ENCODE measurements around the gene SMG6. TPM values are rescaled to one million over a fixed set of nuclear protein-coding genes. Genes with fewer than 3 reads are reported as not detected.

Gene SMG6
- total and polyA plus RNA-seq, 2 of the 4 experiments (the other 2 are of a cell fraction), result 16.3 to 30.3 TPM

DNA sequence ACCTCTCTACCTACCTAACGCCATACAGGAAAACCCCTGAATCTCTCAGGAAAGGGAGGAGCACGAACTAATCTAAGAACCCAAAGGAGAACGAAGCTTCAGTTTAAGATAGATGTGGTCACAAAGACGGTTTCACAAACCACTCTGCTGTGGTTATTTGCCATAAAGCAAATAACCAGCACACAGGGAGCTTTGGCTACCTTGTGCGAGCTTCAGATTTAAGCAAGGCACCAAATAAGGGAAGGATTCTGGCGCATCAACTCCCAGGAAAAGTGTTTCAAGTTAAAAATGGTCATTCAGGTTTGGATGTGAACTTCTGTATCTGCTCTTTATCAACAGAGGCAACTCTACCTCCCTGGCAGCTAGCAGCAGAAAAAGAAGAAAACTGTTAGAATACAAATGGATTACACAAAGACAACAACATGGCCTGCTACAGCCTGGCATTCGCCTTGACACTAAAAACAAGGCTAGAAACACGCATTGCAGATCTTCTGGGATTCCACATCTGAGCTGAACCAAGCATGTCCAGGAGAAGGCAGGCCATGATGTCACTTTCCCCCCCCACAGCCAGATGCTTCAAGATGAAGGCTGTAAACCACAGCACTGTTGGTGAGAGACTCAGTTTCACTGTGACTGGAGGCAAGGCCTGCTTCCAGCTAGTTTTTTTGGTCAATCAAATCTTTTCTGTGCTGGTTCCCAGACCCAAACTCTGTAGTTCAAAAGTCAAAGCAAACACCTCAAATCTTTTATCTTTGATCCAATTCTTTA lies 43.6 kb downstream of the SMG6 start:
- peak overlapping the region; percentile 35 for H3K14ac ChIP-seq (replicated peaks; ENCODE audit: low read depth, low read length)
- dilution Hi-C loops (cut with HindIII; ENCODE audit: low sequenced_read_pairs, unreplicated experiment) (no loop called here), in situ Hi-C loops (cut with MboI; ENCODE audit: low sequenced_read_pairs) (no loop called here), intact Hi-C loops (cut with micrococcal nuclease) (no loop called here)
- H3K4me2 ChIP-seq (ENCODE audit: low read depth, low read length), result no peak overlapping the region
- no peak overlapping the region for H3K18ac ChIP-seq (ENCODE audit: low read depth, low read length)
- peak overlapping the region; percentile 64 for H3K4ac ChIP-seq (ENCODE audit: low read depth, low read length)
- CTCF ChIA-PET, result interaction anchor here (1.1 to 1.3 kb wide), 2 partner anchors 15 to 165 kb away, joined by 3 read pairs; no protein-coding TSS in a partner anchor
- BruUV-seq (replicated peaks), result no TSS peak
- H3K4me1 ChIP-seq (ENCODE audit: control insufficient read depth, insufficient read depth, low read length), result peaks cover 10% of the 10 kb centered on the region
- no peak overlapping the region for H3K56ac ChIP-seq (ENCODE audit: extremely low read depth, insufficient read depth, low read length)
- peaks cover 10% of the 10 kb centered on the region for H3K9me1 ChIP-seq (ENCODE audit: insufficient read depth, low read length)
- peak overlapping the region; percentile 43; the same call in 1 of the 2 replicates for H2AK5ac ChIP-seq (ENCODE audit: low read depth, low read length)
- no peaks in the 10 kb centered on the region for H3K9me3 ChIP-seq (ENCODE audit: control insufficient read depth, insufficient read depth, low read length)
- TF ChIP-seq SMC3 (IDR thresholded peaks at IDR 0.05; ENCODE audit: low read depth, low read length) (no peak), CTCF (conservative IDR thresholded peaks at IDR 0.05; ENCODE audit: low read depth, low read length) (no peak), RFX5 (IDR thresholded peaks at IDR 0.05; ENCODE audit: low read depth, low read length) (no peak), RCOR1 (IDR thresholded peaks at IDR 0.05; ENCODE audit: insufficient replicate concordance, low read length) (no peak), RAD21 (IDR thresholded peaks at IDR 0.05; ENCODE audit: low read length) (no peak)
- TF ChIP-seq, protein P1, sequence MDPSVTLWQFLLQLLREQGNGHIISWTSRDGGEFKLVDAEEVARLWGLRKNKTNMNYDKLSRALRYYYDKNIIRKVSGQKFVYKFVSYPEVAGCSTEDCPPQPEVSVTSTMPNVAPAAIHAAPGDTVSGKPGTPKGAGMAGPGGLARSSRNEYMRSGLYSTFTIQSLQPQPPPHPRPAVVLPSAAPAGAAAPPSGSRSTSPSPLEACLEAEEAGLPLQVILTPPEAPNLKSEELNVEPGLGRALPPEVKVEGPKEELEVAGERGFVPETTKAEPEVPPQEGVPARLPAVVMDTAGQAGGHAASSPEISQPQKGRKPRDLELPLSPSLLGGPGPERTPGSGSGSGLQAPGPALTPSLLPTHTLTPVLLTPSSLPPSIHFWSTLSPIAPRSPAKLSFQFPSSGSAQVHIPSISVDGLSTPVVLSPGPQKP (IDR thresholded peaks at IDR 0.05; ENCODE audit: borderline replicate concordance, low read depth, low read length), result no peak
- no peak overlapping the region for H3K27ac ChIP-seq (ENCODE audit: insufficient read depth, low read length)
- H2AK9ac ChIP-seq (replicated peaks; ENCODE audit: low read depth, low read length, poor library complexity), result peak overlapping the region; percentile 6
- no peak overlapping the region for H3K4me3 ChIP-seq (ENCODE audit: insufficient read depth, low read depth, low read length)
- peak; percentile 59; the same call in 1 of the 2 replicates for ATAC-seq (ENCODE audit: low read depth)
- no peaks in the 10 kb centered on the region for H3K36me3 ChIP-seq (ENCODE audit: control insufficient read depth, insufficient read depth, low read length)
- peak overlapping the region; percentile 13; the same call in 1 of the 2 replicates for H3K23ac ChIP-seq (ENCODE audit: low read depth, low read length)
- H3K79me1 ChIP-seq (ENCODE audit: low read depth in 1 of 2, low read length in 2 of 2), result peaks cover 18 to 61% of the 10 kb centered on the region in 2 experiments
- H3K27me3 ChIP-seq (ENCODE audit: control insufficient read depth, insufficient read depth, low read length), result no peaks in the 10 kb centered on the region
- H2BK20ac ChIP-seq (ENCODE audit: low read depth, low read length), result 0 out of 2 replicates have a peak overlapping the region, but pooled peaks have one; percentile 59
- peak overlapping the region; percentile 20; the same call in 1 of the 2 replicates for H2BK120ac ChIP-seq (ENCODE audit: low read depth, low read length)
- no peak overlapping the region for H3K9ac ChIP-seq (ENCODE audit: low read depth, low read length)
- 0 out of 4 replicates have a peak overlapping the region, but pooled peaks of 1 of the 2 experiments have one; percentile 10 for H4K8ac ChIP-seq (ENCODE audit: low read depth in 2 of 2, low read length in 2 of 2)
- H2BK5ac ChIP-seq (ENCODE audit: low read depth, low read length, poor library complexity, severe bottlenecking), result peak overlapping the region; percentile 9
- POLR2A ChIA-PET (ENCODE audit: unreplicated experiment), result interaction anchor here (0.5 to 0.6 kb wide), 2 partner anchors 79 to 1005 kb away, joined by 3 to 7 read pairs; no protein-coding TSS in a partner anchor
- H2BK15ac ChIP-seq (ENCODE audit: low read depth, low read length), result peak overlapping the region; percentile 1; the same call in 1 of the 3 replicates
- H2AFZ ChIP-seq (replicated peaks; ENCODE audit: low read length, poor library complexity), result no peak overlapping the region
- H4K5ac ChIP-seq (ENCODE audit: low read depth, low read length), result no peak overlapping the region
- DNase-seq, result peak; percentile 81
- no peak overlapping the region for H4K91ac ChIP-seq (ENCODE audit: insufficient read depth, low read depth, low read length)
- WGBS, 2 experiments (ENCODE audit: extremely low coverage in 2 of 2, insufficient read length in 1 of 2), result no CpG with 5 or more reads among the region's 8 CpGs
- peaks cover 3% of the 10 kb centered on the region; the same call in 1 of the 2 replicates for H4K20me1 ChIP-seq (ENCODE audit: insufficient read depth, low read length)
